GM12872 (cell line): ENCODE results near the gene PRDM16.

Experiments
- TF ChIP-seq, protein P1 (sequence below): IDR thresholded peaks from 3 replicates; pipeline ENCODE4 v1.5.1; 2011; ENCODE audit warnings: low read depth, mild to moderate bottlenecking, low read length, moderate library complexity; ENCODE audit not compliant: insufficient read depth

Gene PRDM16

DNA sequence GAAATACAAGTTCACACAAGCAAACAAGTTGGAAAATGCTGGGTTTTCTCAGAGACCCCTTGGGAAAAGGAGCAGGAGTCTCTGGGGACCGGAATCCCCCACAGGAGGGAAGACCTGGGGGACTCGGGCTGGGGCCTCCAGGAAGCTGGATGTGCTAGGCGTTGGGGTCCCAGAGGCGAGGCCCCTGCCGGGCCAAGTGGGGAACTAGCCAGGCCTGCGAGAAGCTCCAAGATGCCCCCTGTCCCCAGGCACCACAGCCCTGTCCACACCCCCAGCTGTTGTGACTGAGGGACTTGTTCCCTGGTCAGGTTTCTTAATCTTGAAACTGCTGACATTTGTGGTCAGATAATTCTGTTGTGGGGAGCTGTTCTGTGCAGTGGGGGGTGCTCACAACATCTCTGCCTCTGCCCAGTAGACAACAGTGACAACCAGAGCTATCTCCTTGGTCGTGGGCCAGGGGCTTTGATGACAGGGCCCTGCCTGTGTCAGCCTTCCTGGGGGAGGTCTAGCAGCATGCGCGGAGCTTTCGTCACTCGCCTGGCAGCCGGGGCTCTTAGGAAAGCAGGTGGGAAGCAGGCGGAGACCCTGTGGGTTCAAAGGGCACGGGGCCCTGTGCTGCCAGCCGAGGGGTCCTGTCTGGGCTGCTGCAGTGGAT lies 259.1 kb downstream of the PRDM16 start:
- TF ChIP-seq, protein P1, sequence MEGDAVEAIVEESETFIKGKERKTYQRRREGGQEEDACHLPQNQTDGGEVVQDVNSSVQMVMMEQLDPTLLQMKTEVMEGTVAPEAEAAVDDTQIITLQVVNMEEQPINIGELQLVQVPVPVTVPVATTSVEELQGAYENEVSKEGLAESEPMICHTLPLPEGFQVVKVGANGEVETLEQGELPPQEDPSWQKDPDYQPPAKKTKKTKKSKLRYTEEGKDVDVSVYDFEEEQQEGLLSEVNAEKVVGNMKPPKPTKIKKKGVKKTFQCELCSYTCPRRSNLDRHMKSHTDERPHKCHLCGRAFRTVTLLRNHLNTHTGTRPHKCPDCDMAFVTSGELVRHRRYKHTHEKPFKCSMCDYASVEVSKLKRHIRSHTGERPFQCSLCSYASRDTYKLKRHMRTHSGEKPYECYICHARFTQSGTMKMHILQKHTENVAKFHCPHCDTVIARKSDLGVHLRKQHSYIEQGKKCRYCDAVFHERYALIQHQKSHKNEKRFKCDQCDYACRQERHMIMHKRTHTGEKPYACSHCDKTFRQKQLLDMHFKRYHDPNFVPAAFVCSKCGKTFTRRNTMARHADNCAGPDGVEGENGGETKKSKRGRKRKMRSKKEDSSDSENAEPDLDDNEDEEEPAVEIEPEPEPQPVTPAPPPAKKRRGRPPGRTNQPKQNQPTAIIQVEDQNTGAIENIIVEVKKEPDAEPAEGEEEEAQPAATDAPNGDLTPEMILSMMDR, result no peak

DNA sequence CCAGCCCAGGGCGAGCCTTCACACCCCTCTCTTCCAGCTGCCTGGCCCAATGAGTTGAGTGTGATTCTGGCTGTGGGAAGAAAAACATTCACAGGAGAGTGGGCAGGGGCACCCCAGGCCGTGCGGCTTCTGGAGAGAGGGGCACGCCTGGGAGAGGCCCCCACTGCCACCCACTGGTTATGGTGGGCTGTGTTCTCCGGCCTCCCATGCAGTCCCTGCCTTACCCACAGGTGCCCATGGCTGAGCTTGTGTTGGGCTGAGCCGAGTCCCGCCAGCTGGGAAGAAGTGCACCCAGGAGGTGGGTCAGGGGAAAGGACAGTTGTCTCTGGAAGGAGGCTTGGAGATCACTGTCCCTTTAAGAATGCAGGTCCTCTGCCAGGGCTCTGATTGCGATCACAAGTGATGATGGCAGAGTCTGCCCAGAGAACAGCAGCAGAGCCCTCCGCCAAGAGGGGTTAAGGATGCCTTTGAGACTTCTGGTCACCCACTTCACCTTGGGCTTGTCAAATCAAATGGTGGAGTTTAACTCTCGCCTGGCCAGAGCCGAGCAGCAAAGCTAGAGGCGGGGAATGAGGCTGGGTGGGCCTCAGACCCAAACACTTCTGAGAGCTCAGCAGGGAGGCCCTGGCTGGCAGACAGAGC lies 260.8 kb downstream of the PRDM16 start:
- TF ChIP-seq, protein P1, result no peak

DNA sequence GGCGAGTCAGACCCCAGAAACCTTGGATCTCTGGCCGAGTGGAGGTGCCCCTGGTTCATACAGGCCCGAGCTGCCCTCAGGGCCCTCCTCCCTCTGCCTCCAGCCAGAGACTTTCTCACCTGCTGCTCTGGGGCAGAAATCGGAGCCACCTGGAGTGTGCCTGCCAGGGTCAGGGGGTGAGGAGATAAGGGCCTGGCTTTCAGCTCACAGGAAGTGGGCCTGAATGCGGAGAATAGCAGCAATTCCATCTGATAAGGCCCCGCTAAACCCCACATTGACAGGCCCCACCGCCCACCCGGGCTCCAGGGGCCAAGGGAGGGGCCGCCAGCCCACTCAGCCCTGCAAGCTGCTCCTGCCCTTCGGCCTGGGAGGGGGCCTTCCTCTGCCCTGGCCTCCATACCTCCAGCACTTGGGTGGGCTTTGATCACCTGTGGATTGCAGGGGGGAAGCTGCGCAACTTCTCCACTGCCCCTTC lies 261.8 kb downstream of the PRDM16 start:
- TF ChIP-seq, protein P1, result no peak

DNA sequence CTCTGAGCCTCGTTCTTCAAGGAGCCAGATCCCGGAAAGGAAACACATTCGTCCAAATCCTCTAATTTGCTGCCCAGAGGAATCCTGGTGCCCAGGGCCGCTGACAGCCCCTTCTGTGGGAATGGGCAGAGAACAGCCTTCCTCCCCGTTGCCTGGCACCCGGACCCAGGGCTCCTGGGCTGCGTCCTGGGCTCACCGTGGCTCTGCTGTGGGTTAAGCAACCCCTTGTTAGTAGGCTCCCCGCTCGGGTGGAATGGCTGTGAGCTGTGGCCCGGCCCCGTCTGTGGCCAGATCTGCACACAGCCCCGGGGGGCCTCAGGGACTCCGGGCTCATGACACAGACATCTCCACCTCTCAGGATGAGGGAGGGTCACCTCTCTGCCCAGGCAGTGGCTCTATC lies 262.6 kb downstream of the PRDM16 start:
- TF ChIP-seq, protein P1, result no peak

DNA sequence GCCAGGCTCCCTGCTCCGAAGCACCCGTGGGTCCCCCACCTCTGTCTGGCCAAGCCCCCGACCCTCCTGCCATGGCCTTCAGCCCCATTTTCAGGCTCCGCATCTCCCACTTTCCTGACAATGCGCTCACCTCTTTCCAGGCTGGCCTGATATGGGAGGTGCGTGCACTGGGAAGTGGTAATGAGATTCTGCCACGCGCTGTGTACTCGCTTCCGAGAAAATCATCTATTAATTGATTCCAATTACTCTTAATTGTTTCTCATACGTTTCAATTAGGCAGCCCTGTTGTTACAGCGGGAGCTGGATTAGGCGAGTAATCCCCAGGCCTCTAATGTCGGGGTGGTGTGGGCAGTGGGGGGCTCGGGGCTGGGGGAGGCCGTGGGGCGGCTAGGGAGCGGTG lies 263.0 kb downstream of the PRDM16 start:
- TF ChIP-seq, protein P1, result no peak

DNA sequence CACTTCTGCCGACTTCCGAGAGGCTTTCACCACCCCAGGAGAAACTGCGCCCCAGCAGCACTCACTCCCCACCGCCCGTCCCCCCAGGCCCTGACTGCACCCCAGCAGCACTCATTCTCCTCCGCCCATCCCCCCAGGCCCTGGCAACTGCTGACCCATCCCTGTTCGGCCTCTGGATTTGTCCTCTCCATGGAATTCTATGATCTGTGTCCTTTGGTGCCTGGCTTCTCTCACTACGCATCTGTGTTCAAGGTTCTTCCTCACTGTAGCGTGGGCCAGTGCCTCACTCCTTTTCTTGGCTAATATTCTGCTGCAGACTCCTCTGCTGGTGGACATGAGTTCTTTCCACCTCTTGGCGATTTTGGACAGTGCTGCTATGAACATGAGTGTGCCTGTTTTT lies 263.7 kb downstream of the PRDM16 start:
- TF ChIP-seq, protein P1, result no peak

DNA sequence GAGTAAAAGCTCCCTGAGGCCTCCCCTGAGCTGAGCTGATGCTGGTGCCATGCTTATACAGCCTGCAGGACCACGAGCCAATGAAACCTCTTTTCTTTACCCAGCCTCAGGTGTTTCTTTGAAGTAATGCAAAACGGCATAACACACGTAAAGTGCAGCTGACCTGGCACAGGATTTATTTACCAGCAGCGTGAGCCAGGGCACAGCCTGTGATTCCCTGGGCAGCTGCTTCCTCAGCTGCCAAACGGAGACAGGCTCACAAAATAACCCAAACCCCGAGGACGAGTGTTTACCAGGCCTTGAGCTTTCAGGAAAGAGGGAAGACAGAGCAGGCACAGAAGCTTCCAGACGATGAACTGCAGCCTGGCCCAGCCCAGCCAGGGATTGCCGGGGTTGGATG lies 264.9 kb downstream of the PRDM16 start:
- TF ChIP-seq, protein P1, result no peak
